Trophoblast cell (in vitro differentiated cells and primary cell): Measurements from ENCODE around the gene NOX4.

Experiments used
- DNase-seq, 2 donors: peaks; one replicate each; pipeline ENCODE4 v3.0.0-alpha.2; 2016
- H2AFZ ChIP-seq: 2 replicates; pipeline ENCODE4 v1.6.1; 2013; ENCODE audit warnings: low read length, moderate library complexity, mild to moderate bottlenecking; ENCODE audit not compliant: insufficient read depth, poor library complexity
- H2AK5ac ChIP-seq: 2 replicates; pipeline ENCODE4 v1.6.1; 2013; ENCODE audit warnings: mild to moderate bottlenecking, low read length
- H2BK120ac ChIP-seq: 2 replicates; pipeline ENCODE4 v1.6.1; 2013; ENCODE audit warnings: low read length, mild to moderate bottlenecking, moderate library complexity; ENCODE audit not compliant: insufficient read depth, poor library complexity
- H2BK12ac ChIP-seq: 2 replicates; pipeline ENCODE4 v1.6.1; 2013; ENCODE audit warnings: mild to moderate bottlenecking, low read length, moderate library complexity
- H2BK5ac ChIP-seq: 2 replicates; pipeline ENCODE4 v1.6.1; 2013; ENCODE audit warnings: low read length, low read depth, moderate library complexity, mild to moderate bottlenecking; ENCODE audit not compliant: poor library complexity
- H3K14ac ChIP-seq: 2 replicates; pipeline ENCODE4 v1.6.1; 2013; ENCODE audit warnings: mild to moderate bottlenecking, low read length
- H3K18ac ChIP-seq: 2 replicates; pipeline ENCODE4 v1.6.1; 2013; ENCODE audit warnings: mild to moderate bottlenecking, low read length
- H3K23ac ChIP-seq: 2 replicates; pipeline ENCODE4 v1.6.1; 2013; ENCODE audit warnings: low read length
- H3K27ac ChIP-seq: 2 replicates; pipeline ENCODE4 v1.5.1; 2013; ENCODE audit warnings: low read depth, mild to moderate bottlenecking, inconsistent platforms, low read length, moderate library complexity
- H3K27me3 ChIP-seq: 2 replicates; pipeline ENCODE4 v1.6.1; 2013; ENCODE audit warnings: inconsistent platforms, mild to moderate bottlenecking, low read length, moderate library complexity; ENCODE audit not compliant: insufficient read depth
- H3K36me3 ChIP-seq, 2 experiments: 1 replicate in 1 of 2; 2 replicates in 1 of 2; pipeline ENCODE4 v1.6.1; 2013; ENCODE audit warnings: low read length in 2 of 2, mild to moderate bottlenecking in 2 of 2, moderate library complexity in 1 of 2; ENCODE audit not compliant: insufficient read depth in 2 of 2, control insufficient read depth in 1 of 2
- H3K4ac ChIP-seq: 2 replicates; pipeline ENCODE4 v1.6.1; 2013; ENCODE audit warnings: low read depth, mild to moderate bottlenecking, low read length, moderate library complexity
- H3K4me1 ChIP-seq, 2 experiments: 1 replicate in 1 of 2; 2 replicates in 1 of 2; pipeline ENCODE4 v1.6.1; 2013; ENCODE audit warnings: low read length in 2 of 2, mild to moderate bottlenecking in 2 of 2, moderate library complexity in 1 of 2; ENCODE audit not compliant: insufficient read depth in 2 of 2, control insufficient read depth in 1 of 2
- H3K4me2 ChIP-seq: 2 replicates; pipeline ENCODE4 v1.6.1; 2013; ENCODE audit warnings: inconsistent platforms, mild to moderate bottlenecking, low read length, moderate library complexity
- H3K4me3 ChIP-seq: 2 replicates; pipeline ENCODE4 v1.5.1; 2013; ENCODE audit warnings: mild to moderate bottlenecking, low read depth, low read length, inconsistent platforms
- H3K79me1 ChIP-seq: one replicate; pipeline ENCODE4 v1.6.1; 2013; ENCODE audit warnings: low read length
- H3K79me2 ChIP-seq: 2 replicates; pipeline ENCODE4 v1.6.1; 2013; ENCODE audit warnings: low read length, mild to moderate bottlenecking; ENCODE audit not compliant: control insufficient read depth, insufficient read depth, poor library complexity
- H3K9ac ChIP-seq: 2 replicates; pipeline ENCODE4 v1.6.1; 2013; ENCODE audit warnings: mild to moderate bottlenecking, low read length
- H3K9me3 ChIP-seq: 2 replicates; pipeline ENCODE4 v1.6.1; 2013; ENCODE audit warnings: low read depth, mild to moderate bottlenecking, control low read depth, inconsistent platforms, low read length; ENCODE audit not compliant: insufficient read depth
- H4K12ac ChIP-seq: 2 replicates; pipeline ENCODE4 v1.6.1; 2013; ENCODE audit warnings: low read depth, mild to moderate bottlenecking, low read length, moderate library complexity
- H4K8ac ChIP-seq: 2 replicates; pipeline ENCODE4 v1.6.1; 2013; ENCODE audit warnings: low read depth, mild to moderate bottlenecking, low read length, moderate library complexity
- H4K91ac ChIP-seq: one replicate; pipeline ENCODE4 v1.6.1; 2013; ENCODE audit warnings: low read depth, mild to moderate bottlenecking, low read length, moderate library complexity
- WGBS: extraction: QIAGEN DNeasy Blood & Tissue Kit; methylation state at CpG from one replicate; pipeline ENCODE4 v1.1.7; 2013; ENCODE audit warnings: missing lambda C conversion rate; ENCODE audit not compliant: insufficient read length, insufficient coverage; ENCODE audit errors: extremely low coverage; 5-methylcytosine and 5-hydroxymethylcytosine counted together

The NOX4 gene

GRCh38 chr11:89443361-89444322 lies 47.5 kb downstream of the NOX4 start:
- Histone ChIP-seq H3K4me3 (no peak overlapping the region), H3K27me3 (no peaks in the 10 kb centered on the region), H3K14ac (no peak overlapping the region), H3K9ac (no peak overlapping the region), H3K9me3 (no peaks in the 10 kb centered on the region), H3K27ac (no peak overlapping the region), H3K79me2 (no peaks in the 10 kb centered on the region), H2AK5ac (no peak overlapping the region), H3K23ac (no peak overlapping the region), H3K36me3 (peaks cover 3 to 4% of the 10 kb centered on the region in 2 experiments), H2AFZ (no peak overlapping the region), H4K12ac (no peak overlapping the region), H4K91ac (no peak overlapping the region), H3K18ac (no peak overlapping the region), H3K4ac (no peak overlapping the region), H2BK120ac (no peak overlapping the region), H2BK12ac (no peak overlapping the region), H3K79me1 (no peaks in the 10 kb centered on the region), H3K4me1 (peaks cover 0 to 2% of the 10 kb centered on the region in 2 experiments), H3K4me2 (no peak overlapping the region), H4K8ac (no peak overlapping the region), H2BK5ac (no peak overlapping the region)
- DNase-seq = no peak
- no CpG with 5 or more reads among the region's 5 CpGs for WGBS

- H2BK120ac ChIP-seq = no peak overlapping the region
- no peak overlapping the region for H3K23ac ChIP-seq
- H3K4ac ChIP-seq = no peak overlapping the region
- no peak overlapping the region for H3K27ac ChIP-seq
- no peaks in the 10 kb centered on the region for H3K9me3 ChIP-seq
- H3K36me3 ChIP-seq = peaks cover 3% of the 10 kb centered on the region in 2 experiments
- H4K12ac ChIP-seq = no peak overlapping the region
- no peak overlapping the region for H3K4me3 ChIP-seq
- no peak overlapping the region for H4K91ac ChIP-seq
- no peaks in the 10 kb centered on the region for H3K27me3 ChIP-seq
- H3K14ac ChIP-seq = no peak overlapping the region
- no peak overlapping the region for H2BK12ac ChIP-seq
- H4K8ac ChIP-seq = no peak overlapping the region
- no peak overlapping the region for H2AK5ac ChIP-seq
- H3K79me1 ChIP-seq = no peaks in the 10 kb centered on the region
- H3K4me2 ChIP-seq = no peak overlapping the region
- no peak for DNase-seq
- no peak overlapping the region for H2AFZ ChIP-seq
- no CpG with 5 or more reads among the region's 2 CpGs for WGBS
- H3K4me1 ChIP-seq = peaks cover 0 to 2% of the 10 kb centered on the region in 2 experiments
- H2BK5ac ChIP-seq = no peak overlapping the region
- no peaks in the 10 kb centered on the region for H3K79me2 ChIP-seq
- H3K9ac ChIP-seq = no peak overlapping the region
- no peak overlapping the region for H3K18ac ChIP-seq
These were observed 48.4 kb downstream of the NOX4 start for GRCh38 chr11:89442801-89443200.

- Histone ChIP-seq H4K91ac (no peak overlapping the region), H3K4ac (no peak overlapping the region), H3K27me3 (no peaks in the 10 kb centered on the region), H2BK5ac (no peak overlapping the region), H2AFZ (no peak overlapping the region), H3K9me3 (no peaks in the 10 kb centered on the region), H3K79me2 (no peaks in the 10 kb centered on the region), H3K23ac (no peak overlapping the region), H3K14ac (no peak overlapping the region), H2BK120ac (no peak overlapping the region), H3K36me3 (peaks cover 3 to 5% of the 10 kb centered on the region in 2 experiments), H3K9ac (no peak overlapping the region), H3K79me1 (no peaks in the 10 kb centered on the region), H3K18ac (no peak overlapping the region), H4K8ac (no peak overlapping the region), H3K4me3 (no peak overlapping the region), H2AK5ac (no peak overlapping the region), H3K4me2 (no peak overlapping the region), H2BK12ac (no peak overlapping the region), H3K27ac (no peak overlapping the region), H4K12ac (no peak overlapping the region), H3K4me1 (peaks cover 0 to 2% of the 10 kb centered on the region in 2 experiments)
- DNase-seq = no peak
- WGBS = no CpG with 5 or more reads among the region's 1 CpG
These were observed 49.6 kb downstream of the NOX4 start for GRCh38 chr11:89441606-89442005.

GRCh38 chr11:89437317-89437716 lies 53.9 kb downstream of the NOX4 start:
- Histone ChIP-seq H3K9ac (no peak overlapping the region), H2BK5ac (no peak overlapping the region), H2BK120ac (no peak overlapping the region), H3K4me2 (no peak overlapping the region), H2BK12ac (no peak overlapping the region), H2AK5ac (no peak overlapping the region), H3K4me3 (no peak overlapping the region), H3K27ac (no peak overlapping the region), H3K4me1 (no peaks in the 10 kb centered on the region), H4K91ac (no peak overlapping the region), H2AFZ (no peak overlapping the region), H3K23ac (no peak overlapping the region), H4K12ac (no peak overlapping the region), H3K79me2 (no peaks in the 10 kb centered on the region), H3K36me3 (peaks cover 2 to 3% of the 10 kb centered on the region in 2 experiments), H3K27me3 (no peaks in the 10 kb centered on the region), H3K4ac (no peak overlapping the region), H4K8ac (no peak overlapping the region), H3K9me3 (no peaks in the 10 kb centered on the region), H3K14ac (no peak overlapping the region), H3K79me1 (no peaks in the 10 kb centered on the region), H3K18ac (no peak overlapping the region)
- no CpG with 5 or more reads among the region's 1 CpG for WGBS
- DNase-seq = no peak
